Hematopoietic multipotent progenitor cell treated with erythropoietin and hydrocortisone succinate and interleukin-3 and kit ligand, for 6 days (in vitro differentiated cells): ENCODE data around the gene FAM124A.
"Not testable (repeated sequence)": the region's sequence is repeated elsewhere in the genome, so short reads cannot be mapped to it uniquely, and the experiment has no call there.

Source experiments
- DNase-seq: peaks from one replicate; pipeline ENCODE4 v3.0.0-alpha.2; 2015

The FAM124A gene

DNA sequence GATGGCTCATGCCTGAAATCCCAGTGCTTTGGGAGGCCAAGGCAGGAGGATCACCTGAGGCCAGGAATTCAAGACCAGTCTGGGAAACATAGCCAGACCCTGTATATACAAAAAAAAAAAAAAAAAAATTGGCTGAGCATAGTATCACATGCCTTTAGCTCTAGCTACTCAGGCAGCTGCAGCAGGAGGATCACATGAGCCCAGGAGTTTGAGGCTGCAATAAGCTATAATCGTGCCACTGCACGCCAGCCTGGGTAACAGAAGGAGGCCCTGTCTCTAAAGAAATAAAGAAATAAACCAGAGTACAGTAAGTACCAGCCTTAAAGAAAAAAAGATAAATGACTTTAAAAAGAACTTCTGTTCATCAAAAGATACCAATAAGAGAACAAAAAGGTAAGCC is 52.9 kb downstream of the FAM124A start:
- DNase-seq, result no peak

DNA sequence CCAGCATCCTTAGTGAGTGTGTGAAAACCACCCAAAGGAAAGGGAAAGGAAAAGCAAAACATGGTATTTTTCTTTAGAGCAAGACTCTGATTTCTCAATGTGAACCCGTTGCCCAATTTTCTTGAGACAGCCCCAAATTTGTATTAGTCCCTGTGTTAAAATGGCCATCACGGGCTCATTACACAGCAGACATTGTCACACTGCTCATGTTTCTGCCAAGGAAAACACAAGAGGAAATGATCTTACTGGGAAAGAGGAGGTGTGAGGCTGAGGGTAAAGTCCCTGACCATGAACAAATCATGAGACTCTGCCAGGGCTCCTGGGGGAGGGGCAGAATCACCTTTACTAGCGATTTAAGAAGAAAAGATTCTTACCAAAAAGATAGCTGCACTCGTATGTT is 54.4 kb downstream of the FAM124A start:
- no peak for DNase-seq

DNA sequence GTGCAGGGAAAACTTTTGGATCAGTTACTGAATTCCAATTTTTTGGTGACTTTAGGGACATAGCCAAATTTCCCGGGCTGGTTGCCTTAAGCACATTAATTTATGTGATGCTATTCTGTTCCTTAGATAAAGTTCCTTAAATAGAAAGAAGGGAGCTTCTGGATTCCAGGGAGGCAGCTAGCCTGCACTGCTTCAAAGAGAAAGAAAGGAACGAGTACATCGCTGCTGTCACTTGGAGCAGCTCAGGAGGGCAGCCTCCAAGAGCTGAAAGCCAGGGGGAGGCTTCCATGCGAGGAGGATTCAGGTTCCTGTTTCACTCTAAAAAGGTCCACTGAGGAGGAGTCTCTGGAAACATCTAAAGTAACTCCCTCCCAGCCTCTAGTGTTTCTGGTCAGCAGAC is 55.7 kb downstream of the FAM124A start:
- no peak for DNase-seq

DNA sequence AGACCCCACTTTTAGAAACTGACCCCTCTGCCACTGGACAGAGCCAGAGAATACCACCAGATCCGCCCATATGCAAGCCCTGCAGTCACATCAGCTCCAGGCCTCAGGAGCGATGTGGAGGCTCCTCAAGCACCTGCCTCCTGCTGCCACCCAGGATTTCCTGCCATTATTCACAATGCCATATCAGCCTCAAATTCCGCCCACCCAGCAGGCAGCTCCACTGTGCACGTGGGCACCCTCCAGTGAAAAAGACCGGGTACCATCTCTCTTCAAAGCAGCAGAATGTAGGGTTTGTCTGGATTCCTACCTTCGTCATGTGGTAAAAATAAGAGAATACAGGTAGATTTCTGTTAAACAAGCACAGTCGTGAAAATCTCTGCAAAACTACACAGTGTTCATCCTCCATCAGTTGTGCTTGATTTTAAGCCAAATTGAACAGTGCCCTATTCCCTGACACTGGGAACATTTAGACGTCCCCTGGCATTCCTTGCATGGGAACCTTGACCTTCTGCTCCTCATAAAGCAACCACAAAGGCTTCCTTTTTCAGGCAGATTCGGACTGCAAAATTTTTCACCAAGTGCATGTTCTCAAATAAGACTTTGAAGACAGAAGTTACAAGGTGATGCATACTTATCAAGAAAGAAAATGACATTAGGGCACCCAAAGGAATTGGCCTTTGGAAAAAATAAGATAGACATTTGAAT is 56.4 kb downstream of the FAM124A start:
- no peak for DNase-seq

DNA sequence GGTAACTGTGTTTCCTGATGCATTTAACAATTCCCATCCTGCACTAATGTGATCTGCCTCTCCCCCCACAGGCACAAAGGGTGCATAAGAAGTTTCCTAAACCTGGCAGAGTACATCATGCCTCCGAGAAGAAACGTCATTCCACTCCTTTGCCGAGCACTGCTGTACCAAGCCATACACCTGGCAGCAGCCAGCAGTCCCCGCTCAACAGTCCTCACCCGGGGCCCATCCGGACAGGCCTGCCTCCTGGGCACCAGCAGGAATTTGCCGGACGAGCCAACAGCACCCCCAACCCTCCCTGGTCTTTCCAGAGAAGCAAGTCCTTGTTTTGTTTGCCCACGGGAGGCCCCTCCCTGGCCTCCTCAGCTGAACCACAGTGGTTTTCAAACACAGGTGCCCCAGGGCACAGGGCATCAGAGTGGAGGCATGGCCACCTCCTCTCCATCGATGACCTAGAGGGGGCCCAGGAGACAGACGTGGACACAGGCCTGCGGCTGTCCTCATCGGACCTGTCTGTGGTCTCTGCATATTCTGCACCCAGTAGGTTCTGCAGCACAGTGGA is 58.3 kb downstream of the FAM124A start:
- no peak for DNase-seq

DNA sequence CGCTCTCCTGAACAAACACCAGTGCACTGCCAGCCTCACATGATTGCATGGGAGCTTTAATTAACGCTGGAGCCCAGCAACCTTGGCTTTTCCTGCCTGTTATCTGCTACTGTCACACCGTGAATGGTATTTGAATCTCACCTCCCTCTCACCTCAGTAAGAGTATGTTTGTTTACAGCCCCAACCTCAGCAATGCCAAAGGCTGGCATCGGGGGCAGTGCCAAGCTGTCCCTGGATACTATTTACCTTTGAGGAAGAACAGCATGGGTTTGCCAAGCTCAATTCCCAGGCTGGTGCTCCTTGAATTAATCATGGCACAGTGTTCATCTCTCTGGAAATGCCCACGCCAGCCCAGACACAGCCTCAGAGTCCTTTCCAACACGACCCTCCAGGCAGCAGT is 60.1 kb downstream of the FAM124A start:
- DNase-seq, result no peak

DNA sequence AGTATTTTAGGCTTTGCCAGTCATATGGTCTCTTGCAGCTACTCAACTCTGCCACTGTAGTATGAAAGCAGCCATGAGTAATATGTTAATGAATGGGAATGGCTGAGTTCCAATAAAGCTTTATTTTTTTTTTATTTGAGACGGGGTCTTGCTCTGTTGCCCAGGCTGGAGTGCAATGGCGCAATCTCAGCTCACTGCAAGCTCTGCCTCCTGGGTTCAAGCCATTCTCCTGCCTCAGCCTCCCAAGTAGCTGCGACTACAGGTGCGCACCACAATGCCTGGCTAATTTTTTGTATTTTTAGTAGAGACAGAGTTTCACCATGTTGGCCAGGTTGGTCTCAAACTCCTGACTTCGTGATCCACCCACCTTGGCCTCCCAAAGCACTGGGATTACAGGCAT is 60.7 kb downstream of the FAM124A start:
- not testable (repeated sequence) for DNase-seq

DNA sequence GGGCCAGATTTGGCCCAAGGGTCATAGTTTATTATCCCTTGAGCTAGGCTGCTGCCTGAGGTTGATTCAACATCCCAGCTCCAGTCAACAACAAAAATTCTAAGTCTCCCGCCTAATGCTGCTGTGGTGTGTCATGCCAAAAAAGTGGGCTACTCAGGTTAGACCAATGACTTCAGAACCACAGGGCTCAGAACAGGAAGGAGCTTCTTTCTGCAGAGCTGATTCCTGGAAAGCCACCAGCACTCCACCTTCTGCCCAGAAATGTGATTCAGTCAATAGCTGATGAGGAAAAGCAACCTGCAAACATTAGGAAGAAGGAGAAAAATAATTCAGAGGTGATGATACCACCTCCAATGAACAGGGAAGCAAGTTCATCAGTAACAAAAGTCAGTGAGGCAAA is 61.2 kb downstream of the FAM124A start:
- no peak for DNase-seq

DNA sequence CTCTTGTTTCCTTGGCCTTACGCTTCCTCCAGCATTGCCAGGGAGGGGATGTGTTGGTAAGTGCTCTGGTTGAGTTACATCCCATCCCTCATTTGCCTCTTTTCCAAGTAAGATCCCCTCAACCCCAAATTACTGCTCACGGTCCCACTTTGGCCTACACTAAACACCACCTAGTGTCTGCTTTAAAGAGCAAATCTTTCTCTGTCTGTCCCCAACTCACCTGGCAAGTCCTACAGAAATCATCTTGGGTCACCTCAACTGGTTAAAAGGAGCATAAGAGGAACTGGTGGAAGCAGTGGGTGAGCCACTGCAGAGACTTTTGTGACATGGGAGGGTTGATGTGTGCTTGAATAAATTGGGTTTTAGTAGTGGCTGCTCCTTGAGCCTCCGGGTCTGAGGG is 62.1 kb downstream of the FAM124A start:
- DNase-seq, result no peak

DNA sequence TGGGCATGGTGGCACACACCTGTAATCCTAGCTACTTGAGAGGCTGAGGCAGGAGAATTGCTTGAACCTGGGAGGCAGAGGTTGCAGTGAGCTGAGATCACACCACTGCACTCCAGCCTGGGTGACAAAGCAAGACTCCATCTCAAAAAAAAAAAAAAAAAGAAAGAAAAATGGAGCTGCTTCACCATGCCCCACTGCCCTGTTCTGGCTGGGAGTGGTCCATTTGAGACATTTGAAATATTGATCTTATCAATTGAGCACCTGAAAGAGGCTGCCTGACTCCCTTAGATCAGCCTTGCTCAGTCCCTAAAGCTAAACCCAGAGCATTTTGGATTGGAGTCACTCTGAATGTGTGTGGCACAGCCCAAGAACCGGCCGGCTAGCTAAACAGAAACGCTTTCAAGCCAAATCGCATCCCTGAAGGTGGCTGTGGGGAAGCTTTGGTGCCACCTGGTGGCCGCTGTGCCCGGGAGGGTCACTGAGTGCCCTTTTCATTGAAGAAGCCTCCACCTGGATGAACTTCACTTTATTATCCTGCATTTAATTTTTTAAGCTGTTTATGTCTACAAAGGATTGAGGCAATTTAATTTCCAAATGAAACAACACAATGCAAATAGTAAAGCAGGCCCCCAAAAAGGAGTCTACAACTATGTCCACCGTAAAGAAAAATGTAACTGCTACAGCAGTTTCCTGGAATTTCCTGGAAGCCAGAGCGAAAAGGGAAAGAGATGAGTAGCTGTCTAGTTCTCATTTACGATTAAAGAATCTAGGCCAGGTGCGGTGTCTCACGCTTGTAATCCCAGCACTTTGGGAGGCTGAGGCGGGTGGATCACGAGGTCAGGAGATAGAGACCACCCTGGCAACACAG is 64.2 kb downstream of the FAM124A start:
- peak; percentile 84 for DNase-seq

DNA sequence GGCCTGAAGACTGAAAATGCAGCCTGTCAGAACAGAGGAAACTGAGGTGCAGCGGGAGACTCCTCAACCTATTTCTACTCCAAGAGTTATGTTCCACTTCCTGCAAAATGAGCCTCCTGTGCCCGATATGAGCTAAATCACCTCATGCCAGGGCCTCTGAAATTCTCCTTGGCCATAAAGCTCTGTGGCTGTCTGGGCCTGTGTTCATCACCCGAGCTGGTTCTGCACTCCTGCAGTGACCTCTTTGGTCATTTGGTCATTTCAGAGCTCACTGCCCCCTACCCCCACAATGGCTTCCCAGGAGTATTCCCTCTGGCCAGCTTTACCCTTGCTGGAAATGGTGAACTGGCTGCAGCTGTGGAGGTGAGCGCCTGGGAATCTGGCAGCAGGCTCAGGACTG is 65.6 kb downstream of the FAM124A start:
- no peak for DNase-seq

DNA sequence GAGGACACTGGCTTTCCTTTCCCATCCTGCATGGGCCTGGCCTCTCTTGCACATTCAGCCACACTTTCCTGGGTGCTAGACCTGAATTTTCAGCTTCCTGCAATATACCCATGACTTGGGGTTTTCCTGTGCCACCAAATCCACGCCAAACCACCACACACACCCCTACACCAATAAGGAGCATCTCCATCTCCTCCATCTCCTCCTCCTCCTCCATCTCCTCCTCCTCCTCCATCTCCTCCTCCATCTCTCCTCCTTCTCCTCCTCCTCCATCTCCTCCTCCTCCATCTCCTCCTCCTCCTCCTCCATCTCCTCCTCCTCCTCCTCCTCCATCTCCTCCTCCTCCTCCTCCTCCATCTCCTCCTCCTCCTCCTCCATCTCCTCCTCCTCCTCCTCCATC is 66.1 kb downstream of the FAM124A start:
- DNase-seq, result not testable (repeated sequence)

DNA sequence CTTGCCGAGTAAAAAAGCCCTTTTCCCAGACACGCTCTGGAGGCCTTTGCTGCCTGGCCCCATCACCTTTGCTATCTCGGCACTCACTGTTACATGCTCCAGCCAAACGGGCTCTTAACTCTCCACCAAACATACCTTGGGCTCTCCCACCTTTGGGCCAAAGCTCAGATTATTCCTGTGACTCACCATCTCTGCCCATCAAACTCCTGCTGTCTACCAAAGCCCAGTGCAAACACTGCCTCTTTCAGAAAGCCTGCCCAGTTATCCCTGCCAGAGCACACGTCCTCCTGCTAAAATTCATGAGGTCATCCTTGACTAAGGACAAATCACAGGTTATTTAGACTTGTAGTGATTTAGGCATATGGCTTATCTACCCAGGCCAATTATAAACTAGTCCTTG is 69.1 kb downstream of the FAM124A start:
- DNase-seq, result no peak

DNA sequence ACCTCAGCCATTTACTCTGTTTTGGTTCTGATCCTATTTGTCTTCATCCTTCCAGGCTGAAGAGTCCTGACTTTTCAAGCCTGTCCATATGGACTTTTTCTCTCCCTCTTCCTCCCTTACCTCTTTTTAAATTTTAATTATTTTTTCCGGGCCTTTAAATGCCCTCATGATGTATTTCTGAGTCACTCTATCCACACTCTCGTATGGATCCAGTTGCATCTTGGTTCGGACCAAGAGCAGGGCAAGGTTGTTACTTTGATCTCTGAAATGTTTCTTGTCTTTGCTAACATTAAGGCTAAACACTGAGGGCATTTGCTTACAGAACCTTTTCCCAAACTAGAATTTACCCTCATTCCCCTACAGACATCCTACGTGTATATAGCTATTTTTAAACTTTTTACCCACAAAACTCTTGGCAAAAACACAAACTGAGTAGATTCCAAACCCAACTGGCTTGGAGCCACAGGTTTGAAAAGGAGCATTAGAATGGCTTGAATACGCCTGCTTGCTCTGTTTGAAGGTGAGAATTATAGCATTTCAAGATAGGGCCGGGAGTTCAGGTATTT is 69.9 kb downstream of the FAM124A start:
- no peak for DNase-seq

DNA sequence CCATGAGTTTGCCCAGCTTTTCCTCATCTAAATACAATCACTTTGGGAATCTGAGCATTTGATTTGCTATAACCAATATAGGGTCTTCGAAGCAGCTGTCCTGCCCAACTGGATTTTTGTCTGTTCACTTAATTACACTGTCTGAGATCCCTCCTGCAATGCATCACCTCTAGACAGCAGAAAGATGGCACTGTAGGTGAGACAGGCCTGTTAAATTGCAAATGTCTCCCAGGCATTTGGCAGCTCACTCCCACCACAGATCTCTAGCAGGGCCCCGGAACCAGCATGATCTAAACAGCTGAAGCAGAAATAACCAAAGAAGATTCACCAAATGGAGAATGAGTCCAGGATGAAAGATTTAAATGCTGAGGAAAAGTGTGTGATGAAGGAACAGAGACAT is 75.4 kb downstream of the FAM124A start:
- DNase-seq, result no peak

DNA sequence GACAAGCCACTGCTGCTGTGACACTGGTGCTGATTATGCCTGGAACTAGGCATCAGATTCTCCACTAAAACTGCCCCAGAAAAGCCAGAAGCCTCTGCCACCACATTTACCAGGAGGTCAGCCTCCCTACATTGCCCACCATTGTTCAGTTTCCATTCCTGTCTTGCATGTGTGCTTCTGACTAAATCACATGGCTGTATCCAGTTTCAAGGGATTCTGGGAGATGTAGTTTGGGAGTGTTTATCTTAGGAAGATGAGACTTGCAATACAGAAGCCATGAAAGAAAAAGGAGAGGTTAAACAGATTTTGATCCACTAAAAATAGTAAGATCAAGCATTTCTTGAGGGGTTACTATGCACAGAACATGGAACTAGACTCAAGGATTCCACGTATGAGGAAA is 76.6 kb downstream of the FAM124A start:
- no peak for DNase-seq

DNA sequence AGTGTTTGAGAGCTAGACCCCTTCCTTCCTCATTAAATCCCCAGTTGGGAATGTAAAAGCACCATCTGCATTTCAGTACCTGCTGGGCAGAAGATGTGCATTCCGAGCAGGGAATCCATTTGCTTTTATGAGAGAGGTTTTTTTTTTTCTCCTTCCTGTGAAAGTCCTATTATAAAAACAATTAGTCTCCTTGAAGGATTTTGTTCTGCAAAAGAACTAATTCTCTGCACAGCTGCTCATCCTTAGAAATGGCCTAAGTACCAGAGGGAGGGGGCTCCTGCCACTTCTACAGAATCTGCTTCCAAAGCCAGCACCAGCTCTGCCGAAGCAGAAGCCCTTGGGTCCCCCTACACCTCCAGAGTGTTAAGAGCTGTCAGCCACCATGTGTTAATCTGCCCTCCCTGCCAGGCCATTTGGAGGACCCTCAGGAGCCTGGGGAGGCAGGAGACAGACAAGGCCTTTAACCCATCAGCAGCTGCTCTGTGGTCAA is 80.9 kb downstream of the FAM124A start:
- DNase-seq, result no peak

DNA sequence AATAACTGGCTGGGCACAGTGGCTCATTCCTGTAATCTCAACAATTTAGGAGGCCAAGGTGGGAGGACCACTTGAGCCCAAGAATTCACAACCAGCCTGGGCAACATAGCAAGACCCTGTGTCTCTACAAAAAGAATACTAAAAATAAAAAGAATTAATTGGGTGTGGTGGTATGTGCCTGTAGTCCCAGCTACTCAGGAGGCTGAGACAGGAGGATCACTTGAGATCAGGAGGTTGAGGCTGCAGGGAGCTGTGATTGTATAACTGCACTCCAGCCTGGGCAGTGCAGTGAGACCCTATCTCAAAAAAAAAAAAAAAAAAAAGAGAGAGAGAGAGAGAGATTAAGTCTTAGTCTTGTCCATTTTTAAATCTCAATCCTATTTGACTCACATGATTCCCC is 81.7 kb downstream of the FAM124A start:
- DNase-seq, result no peak

DNA sequence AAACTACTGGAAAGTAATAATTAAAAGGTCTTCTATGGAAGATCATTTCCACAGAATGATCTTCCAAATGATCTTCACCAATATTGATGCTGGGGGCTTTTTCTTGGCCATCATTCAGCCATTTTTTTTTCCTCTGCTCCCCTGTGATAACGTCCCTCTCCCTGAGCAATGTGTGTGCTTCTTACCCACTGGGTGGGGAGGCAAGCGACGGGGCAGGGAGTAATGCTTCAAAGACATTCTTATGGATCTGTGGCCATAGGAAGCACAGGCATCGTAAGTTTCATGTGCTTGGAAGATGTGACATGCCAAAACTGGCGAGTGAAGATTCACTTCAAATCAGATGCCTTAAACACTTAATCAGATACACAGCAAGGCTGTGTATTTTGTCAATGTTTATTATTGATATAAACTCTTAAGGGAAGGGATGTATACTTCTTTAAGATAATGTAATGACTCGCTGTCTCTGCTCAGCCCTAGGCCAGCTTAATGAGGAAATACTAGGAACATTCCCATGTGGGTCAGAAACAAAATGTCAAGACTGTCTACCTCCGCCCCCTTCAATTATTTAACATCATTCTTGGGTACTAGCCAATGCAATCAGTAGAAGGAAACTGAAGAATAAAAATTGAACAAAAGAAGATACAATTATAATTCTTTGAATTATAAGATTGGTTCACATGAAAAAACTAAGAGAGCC is 83.2 kb downstream of the FAM124A start:
- DNase-seq, result no peak

DNA sequence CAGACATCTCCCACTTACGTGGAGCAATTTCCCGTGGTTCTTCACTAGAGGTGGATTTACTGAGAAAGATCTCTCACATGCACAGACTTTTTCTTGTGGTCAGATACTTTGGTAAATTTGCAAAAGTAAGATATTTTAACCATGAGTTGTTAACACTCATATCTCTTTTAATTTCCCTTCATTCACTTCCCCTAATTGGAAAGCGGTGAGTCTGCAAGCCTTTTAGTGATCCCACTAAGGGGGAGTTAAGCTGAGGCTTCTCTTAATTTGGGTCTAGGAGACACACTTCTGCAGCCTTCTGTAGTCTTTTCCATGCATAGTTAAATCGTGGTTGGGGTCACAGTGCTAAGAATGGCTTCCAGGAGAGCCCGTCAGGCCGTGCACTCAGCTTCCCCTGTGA is 86.6 kb downstream of the FAM124A start:
- DNase-seq, result no peak

DNA sequence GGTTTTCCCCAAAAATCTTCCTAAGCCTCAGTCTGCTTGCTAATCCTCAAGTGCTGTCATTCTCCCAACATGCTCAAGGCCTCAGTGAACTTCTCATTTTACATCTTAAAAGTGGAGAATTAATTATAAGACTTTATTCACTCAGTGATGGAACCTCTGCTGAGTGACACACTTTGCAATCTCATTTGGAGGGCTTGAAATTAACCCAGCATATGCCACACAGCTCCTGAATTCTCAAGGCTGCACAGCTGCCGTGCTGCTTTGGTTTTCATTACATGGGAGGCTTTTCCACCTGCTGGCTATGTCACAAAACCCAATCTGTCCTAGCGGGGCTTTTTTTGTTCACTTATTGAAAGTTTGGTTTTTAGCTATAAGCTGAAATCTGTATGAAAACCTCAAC is 89.0 kb downstream of the FAM124A start:
- DNase-seq, result no peak

DNA sequence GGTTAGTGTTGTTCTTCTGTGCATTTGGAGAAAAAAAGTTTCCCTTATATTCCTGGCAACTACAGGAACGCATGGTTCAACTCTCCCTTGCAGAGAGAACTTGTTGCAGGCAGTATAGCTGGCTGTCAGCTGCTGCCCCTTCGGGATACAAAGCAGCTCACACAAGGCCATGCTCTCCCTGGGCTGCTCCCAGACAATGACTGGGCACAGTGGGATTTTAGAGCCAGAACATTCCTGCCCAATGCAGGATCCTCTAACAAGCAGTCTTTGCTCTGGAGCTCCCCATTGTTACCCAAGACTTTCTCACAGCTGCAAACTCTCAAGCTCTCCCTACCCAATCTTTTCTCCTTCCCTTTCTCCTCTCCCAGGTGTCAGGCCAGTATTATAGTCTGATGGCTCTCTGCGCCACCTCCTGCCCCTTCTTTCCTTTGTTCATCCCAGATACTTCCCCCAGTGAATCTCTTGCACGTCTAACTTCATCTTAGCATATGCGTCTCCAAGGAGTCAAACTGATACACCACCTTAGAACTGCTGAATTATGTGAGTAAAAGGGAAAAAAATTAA is 89.8 kb downstream of the FAM124A start:
- DNase-seq, result no peak

DNA sequence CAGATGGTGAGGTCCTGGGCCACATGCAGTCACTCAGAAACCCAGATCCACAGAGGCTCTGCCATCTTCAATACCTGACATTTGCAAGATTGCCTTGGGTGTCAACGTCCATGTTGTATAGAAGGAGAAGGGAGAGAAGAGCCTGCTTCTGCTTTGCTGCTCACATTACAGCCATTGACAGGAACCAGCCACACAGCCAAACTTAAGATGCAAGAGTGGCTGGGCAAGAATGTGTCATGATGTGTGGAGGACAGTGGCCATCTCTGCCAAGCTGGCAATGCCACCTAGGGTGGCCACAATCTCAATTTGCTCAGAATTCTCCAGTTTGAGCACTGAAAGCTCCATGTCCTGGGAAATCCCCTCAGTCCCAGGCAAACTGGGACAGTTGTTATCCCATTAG is 91.4 kb downstream of the FAM124A start:
- no peak for DNase-seq
